ENCODE data around the gene CD82.

GRCh38 chr11:44608991-44609782 is 43.7 kb downstream of the CD82 start:
- no peak for TF ChIP-seq POLR2A (IDR thresholded peaks at IDR 0.05)
- TF ChIP-seq CTCF (IDR thresholded peaks at IDR 0.05) = no peak
- TF ChIP-seq EP300 (IDR thresholded peaks at IDR 0.05) = no peak
